Thyroid gland (tissue), 4 donors: ENCODE measurements around the gene FGF11.

Experiments used
- CTCF ChIP-seq, 6 experiments: fragments of 200-600 bp in 3 of 6; fragments of 450-650 bp in 3 of 6; sonication (generic) in 3 of 6; IDR thresholded peaks; one replicate each; pipeline ENCODE4 v1.5.1; 2016 to 2019; ENCODE audit warnings: antibody characterized with exemption in 6 of 6, mild to moderate bottlenecking in 2 of 6, inconsistent platforms in 1 of 6, moderate library complexity in 1 of 6
- POLR2A ChIP-seq, 2 donors: fragments of 450-650 bp; IDR thresholded peaks; one replicate each; pipeline ENCODE4 v1.6.1; 2017; ENCODE audit warnings: antibody characterized with exemption in 2 of 2, mild to moderate bottlenecking in 2 of 2, moderate library complexity in 1 of 2

GRCh38 chr17:7432296-7432695 is 7.0 kb upstream of the FGF11 start:
- no peak for TF ChIP-seq CTCF (IDR thresholded peaks at IDR 0.05)
- no peak for TF ChIP-seq POLR2A (IDR thresholded peaks at IDR 0.05)
